A549 (cell line): Measurements from ENCODE around the gene DBNDD2.

Experiments
- CTCF ChIP-seq: fragments of >200 bp; sonication (Bioruptor Twin); formaldehyde crosslinking; IDR thresholded peaks from 3 replicates; pipeline ENCODE4 v1.5.1; 2016
- EP300 ChIP-seq, 2 experiments: fragments of >200 bp; sonication (Bioruptor Twin); formaldehyde crosslinking; IDR thresholded peaks; 2 replicates in 1 of 2; 3 replicates in 1 of 2; pipeline ENCODE4 v1.6.1; 2016 to 2017
- FOSL2 ChIP-seq, 2 experiments: fragments of 450-650 bp in 1 of 2; fragments of >200 bp in 1 of 2; sonication (Bioruptor Twin) in 1 of 2; formaldehyde crosslinking; IDR thresholded peaks; 2 replicates each; pipeline versions ENCODE4 v1.5.0 to v1.6.1; 2016 to 2020; ENCODE audit warnings: mild to moderate bottlenecking in 1 of 2, moderate library complexity in 1 of 2
- MAX ChIP-seq: IDR thresholded peaks from 2 replicates; pipeline ENCODE4 v1.6.1; 2012
- NR3C1 ChIP-seq: fragments of >200 bp; sonication (Bioruptor Twin); formaldehyde crosslinking; IDR thresholded peaks from 3 replicates; pipeline ENCODE4 v1.6.1; 2017
- POLR2AphosphoS2 ChIP-seq: conservative IDR thresholded peaks from 2 replicates; pipeline ENCODE4 v1.6.1; 2012; ENCODE audit warnings: low read length, improper control_type of control experiment, inconsistent platforms
- RAD21 ChIP-seq, 2 experiments: fragments of >200 bp in 1 of 2; sonication (Bioruptor Twin) in 1 of 2; formaldehyde crosslinking in 1 of 2; IDR thresholded peaks in 1 of 2; conservative IDR thresholded peaks in 1 of 2; 2 replicates in 1 of 2; 3 replicates in 1 of 2; pipeline ENCODE4 v1.6.1; 2012 to 2018; ENCODE audit warnings: inconsistent platforms in 1 of 2
- RFX5 ChIP-seq: fragments of 450-650 bp; IDR thresholded peaks from 2 replicates; pipeline ENCODE4 v1.7.1; 2014; ENCODE audit warnings: antibody characterized with exemption, mild to moderate bottlenecking, moderate library complexity
- SREBF2 ChIP-seq: fragments of 450-650 bp; IDR thresholded peaks from 2 replicates; pipeline ENCODE4 v1.6.1; 2014; ENCODE audit warnings: mild to moderate bottlenecking, moderate library complexity

- no peak for TF ChIP-seq RAD21 (conservative IDR thresholded peaks at IDR 0.05 in 1 of 2, IDR thresholded peaks at IDR 0.05 in 1 of 2)
- TF ChIP-seq RFX5 = no peak
- TF ChIP-seq SREBF2 = no peak
- TF ChIP-seq CTCF = no peak
- TF ChIP-seq POLR2AphosphoS2 = no peak
- no peak for TF ChIP-seq NR3C1
- TF ChIP-seq MAX = no peak
- TF ChIP-seq EP300 (IDR thresholded peaks at IDR 0.05) = no peak
- no peak for TF ChIP-seq FOSL2 (IDR thresholded peaks at IDR 0.05)
- no peak for TF ChIP-seq FOSL2 (CRISPR knock-in tag; IDR thresholded peaks at IDR 0.05)
These were observed 33.7 kb downstream of the DBNDD2 start for GRCh38 chr20:45441746-45442145.
